CD8-positive, alpha-beta memory T cell (primary cell): ENCODE results near the gene UBIAD1. TPM values are rescaled to one million over a fixed set of nuclear protein-coding genes. Genes with fewer than 3 reads are reported as not detected.
A peak's percentile ranks its signal among the peaks of the same experiment; 100 is the strongest.

Source experiments
- CTCF ChIA-PET: fragments of 350-600 bp; sonication (Branson Sonifier 250); formaldehyde crosslinking; loops from one replicate; lab custom pipeline; 2021; ENCODE audit warnings: antibody characterized with exemption; lab: Charles Lee
- POLR2A ChIA-PET: fragments of 350-600 bp; sonication (Branson Sonifier 250); formaldehyde crosslinking; loops from one replicate; lab custom pipeline; 2021; ENCODE audit warnings: antibody characterized with exemption; lab: Charles Lee
- DNase-seq, 5 donors: peaks; one replicate each; pipeline versions ENCODE4 v3.0.0 to v3.0.0-alpha.2; 2020 to 2022; ENCODE audit warnings: mixed read lengths in 1 of 5
- H3K27ac ChIP-seq: one replicate; pipeline ENCODE4 v1.7.0; 2013; ENCODE audit warnings: low read depth, mild to moderate bottlenecking, low read length, moderate library complexity
- H3K27me3 ChIP-seq: 2 replicates; pipeline ENCODE4 v1.7.0; 2013; ENCODE audit warnings: low read length, mild to moderate bottlenecking; ENCODE audit not compliant: insufficient read depth, poor library complexity, severe bottlenecking
- H3K36me3 ChIP-seq: 2 replicates; pipeline ENCODE4 v1.7.0; 2013; ENCODE audit warnings: mild to moderate bottlenecking, low read length, moderate library complexity; ENCODE audit not compliant: insufficient read depth
- H3K4me1 ChIP-seq: 2 replicates; pipeline ENCODE4 v1.7.0; 2013; ENCODE audit warnings: mild to moderate bottlenecking, low read length, moderate library complexity; ENCODE audit not compliant: insufficient read depth
- H3K4me3 ChIP-seq: 2 replicates; pipeline ENCODE4 v1.7.0; 2013; ENCODE audit warnings: mild to moderate bottlenecking, low read length
- H3K9me3 ChIP-seq: 2 replicates; pipeline ENCODE4 v1.7.0; 2013; ENCODE audit warnings: mild to moderate bottlenecking, low read length
- H3K27ac Mint-ChIP-seq, 8 donors: one replicate each; pipeline ENCODE4 v1.8.0; 2020 to 2021; ENCODE audit warnings: mixed read lengths in 8 of 8, mild to moderate bottlenecking in 6 of 8, inconsistent platforms in 3 of 8, moderate library complexity in 3 of 8
- H3K27me3 Mint-ChIP-seq, 2 donors: one replicate each; pipeline ENCODE4 v1.8.0; 2020 to 2021; ENCODE audit warnings: mixed read lengths in 2 of 2, mild to moderate bottlenecking in 1 of 2, moderate library complexity in 1 of 2
- H3K36me3 Mint-ChIP-seq, 3 donors: one replicate each; pipeline ENCODE4 v1.8.0; 2020 to 2021; ENCODE audit warnings: mixed read lengths in 3 of 3, inconsistent platforms in 1 of 3, mild to moderate bottlenecking in 1 of 3
- H3K4me1 Mint-ChIP-seq, 3 donors: one replicate each; pipeline ENCODE4 v1.8.0; 2020 to 2021; ENCODE audit warnings: mixed read lengths in 3 of 3, inconsistent platforms in 1 of 3, mild to moderate bottlenecking in 1 of 3
- H3K4me3 Mint-ChIP-seq, 7 donors: one replicate each; pipeline ENCODE4 v1.8.0; 2020 to 2021; ENCODE audit warnings: mixed read lengths in 7 of 7, mild to moderate bottlenecking in 6 of 7, moderate library complexity in 4 of 7, inconsistent platforms in 2 of 7
- H3K9me3 Mint-ChIP-seq, 5 donors: one replicate each; pipeline ENCODE4 v1.8.0; 2020 to 2022; ENCODE audit warnings: mixed read lengths in 5 of 5, mild to moderate bottlenecking in 3 of 5, moderate library complexity in 2 of 5, inconsistent platforms in 1 of 5
- polyA plus RNA-seq: library from polyadenylated mRNA; unstranded; fragments of 300-500 nt; fragmentation: Illumina TruSeq; gene quantifications from one replicate; pipeline ENCODE4 v1.2.3, GENCODE V29; 2021
- total RNA-seq, 2 experiments: library from RNA; stranded (reverse); gene quantifications; one replicate each; pipeline ENCODE4 v1.2.3, GENCODE V29; 2021

The UBIAD1 gene
- total and polyA plus RNA-seq, 3 experiments from 2014 or later: 31.4 to 41.8 (median 35.7) TPM

DNA sequence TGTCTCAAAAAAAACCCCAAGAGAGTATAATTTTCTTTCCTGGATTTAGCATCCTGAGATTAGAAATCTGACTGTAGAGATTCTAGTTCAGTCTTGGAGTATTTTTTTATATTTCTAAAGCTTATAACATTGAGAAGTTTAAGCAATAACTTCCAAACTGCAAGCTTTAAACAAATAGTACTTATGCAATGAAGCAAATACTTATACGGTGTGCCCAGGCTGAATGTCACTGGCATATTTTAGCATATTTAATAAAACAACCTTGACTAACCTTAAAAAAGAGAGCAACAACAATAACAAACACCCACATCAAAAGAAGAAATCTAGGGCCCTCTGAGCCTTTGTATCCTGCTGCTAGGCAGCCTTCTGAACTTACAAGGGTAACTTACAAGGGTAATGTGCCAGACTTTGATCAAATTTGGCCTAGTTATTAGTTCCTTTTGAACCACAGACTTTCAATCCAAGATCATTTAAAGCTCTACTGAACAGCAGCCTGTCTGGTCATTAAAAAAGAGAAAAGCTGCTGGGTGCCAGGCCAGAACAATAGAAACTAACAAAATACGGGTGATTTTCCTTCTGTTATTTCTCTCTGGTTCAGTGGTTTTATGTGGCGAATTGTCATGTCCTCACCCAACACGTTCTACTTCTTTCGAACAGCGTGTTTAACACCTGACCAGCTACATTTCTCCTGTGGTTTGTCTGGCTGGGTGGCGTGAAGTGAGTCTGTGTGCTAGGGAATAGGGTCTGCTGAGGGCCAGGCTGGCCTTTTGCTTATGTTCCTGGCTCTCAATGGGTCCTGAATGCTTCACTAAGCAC is 26.9 kb upstream of the UBIAD1 start:
- Mint-ChIP-seq H3K27me3 (no peaks in the 10 kb centered on the region), H3K9me3 (no peaks in the 10 kb centered on the region), H3K4me1 (peaks cover 29 to 37% (median 33%) of the 10 kb centered on the region in 3 donors), H3K36me3 (peaks cover 12 to 73% (median 24%) of the 10 kb centered on the region in 3 donors), H3K4me3 (peak overlapping the region in 5 of 7 donors; percentile 18 to 79 (median 38)), H3K27ac (peak overlapping the region; percentile 77 to 100 (median 94))
- H3K4me3 ChIP-seq: no peak overlapping the region
- peak overlapping the region; percentile 3 for H3K27ac ChIP-seq
- H3K27me3 ChIP-seq: no peaks in the 10 kb centered on the region
- POLR2A ChIA-PET: no interaction called here
- no peaks in the 10 kb centered on the region for H3K9me3 ChIP-seq
- no peaks in the 10 kb centered on the region for H3K4me1 ChIP-seq
- peak in 1 of 5 donors; percentile 57 for DNase-seq
- CTCF ChIA-PET: interaction anchor here (0.9 to 2.0 kb wide), 5 partner anchors 10 to 399 kb away, joined by 3 to 6 read pairs (median 3); no protein-coding TSS in a partner anchor
- peaks cover 42% of the 10 kb centered on the region for H3K36me3 ChIP-seq

- ChIA-PET CTCF (no interaction called here), POLR2A (no interaction called here)
- H3K9me3 ChIP-seq: no peaks in the 10 kb centered on the region
- no peaks in the 10 kb centered on the region for H3K4me1 ChIP-seq
- Mint-ChIP-seq H3K27ac (peak overlapping the region in 7 of 8 donors; percentile 23 to 100 (median 92)), H3K36me3 (peaks cover 8 to 75% (median 27%) of the 10 kb centered on the region in 3 donors), H3K4me1 (peaks cover 25 to 32% (median 30%) of the 10 kb centered on the region in 3 donors), H3K4me3 (no peak overlapping the region), H3K9me3 (no peaks in the 10 kb centered on the region), H3K27me3 (no peaks in the 10 kb centered on the region)
- no peak overlapping the region for H3K4me3 ChIP-seq
- H3K36me3 ChIP-seq: peaks cover 41% of the 10 kb centered on the region
- no peak overlapping the region for H3K27ac ChIP-seq
- DNase-seq: no peak
- H3K27me3 ChIP-seq: no peaks in the 10 kb centered on the region
Measured at GRCh38 chr1:11248169-11248568, 24.8 kb upstream of the UBIAD1 start.

DNA sequence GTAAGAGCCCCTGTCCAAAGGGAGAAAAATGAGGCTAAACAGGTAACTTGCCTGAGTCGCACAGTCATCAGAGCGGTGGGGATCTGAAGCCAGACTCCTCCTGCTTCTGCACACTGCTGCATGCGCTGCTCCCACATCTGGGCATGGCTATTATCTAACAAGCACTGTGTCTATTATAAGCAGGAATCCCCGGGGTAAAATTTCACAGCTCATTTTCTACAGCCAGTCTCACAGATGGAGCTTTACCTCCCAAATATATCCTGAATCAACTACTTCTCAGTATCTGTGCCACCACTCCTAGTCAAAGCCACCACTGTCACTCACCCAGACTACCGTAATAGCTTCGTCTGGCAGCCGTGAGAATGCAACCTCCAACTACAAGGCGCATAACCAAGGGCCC is 20.5 kb upstream of the UBIAD1 start:
- Histone ChIP-seq H3K36me3 (peaks cover 59% of the 10 kb centered on the region), H3K27ac (no peak overlapping the region), H3K27me3 (no peaks in the 10 kb centered on the region), H3K4me3 (no peak overlapping the region), H3K4me1 (no peaks in the 10 kb centered on the region), H3K9me3 (no peaks in the 10 kb centered on the region)
- Mint-ChIP-seq H3K4me3 (no peak overlapping the region), H3K27ac (peak overlapping the region in 1 of 8 donors; percentile 58), H3K4me1 (peaks cover 3 to 10% (median 8%) of the 10 kb centered on the region in 3 donors), H3K27me3 (peaks cover 0 to 1% of the 10 kb centered on the region in 2 donors), H3K9me3 (no peaks in the 10 kb centered on the region), H3K36me3 (peaks cover 16 to 76% (median 26%) of the 10 kb centered on the region in 3 donors)
- CTCF ChIA-PET: interaction anchor here (1.6 to 2.6 kb wide), 3 partner anchors 9 to 412 kb away, joined by 4 to 12 read pairs (median 4); partner anchors contain the start of gene FBXO6
- no peak for DNase-seq
- POLR2A ChIA-PET: no interaction called here

DNA sequence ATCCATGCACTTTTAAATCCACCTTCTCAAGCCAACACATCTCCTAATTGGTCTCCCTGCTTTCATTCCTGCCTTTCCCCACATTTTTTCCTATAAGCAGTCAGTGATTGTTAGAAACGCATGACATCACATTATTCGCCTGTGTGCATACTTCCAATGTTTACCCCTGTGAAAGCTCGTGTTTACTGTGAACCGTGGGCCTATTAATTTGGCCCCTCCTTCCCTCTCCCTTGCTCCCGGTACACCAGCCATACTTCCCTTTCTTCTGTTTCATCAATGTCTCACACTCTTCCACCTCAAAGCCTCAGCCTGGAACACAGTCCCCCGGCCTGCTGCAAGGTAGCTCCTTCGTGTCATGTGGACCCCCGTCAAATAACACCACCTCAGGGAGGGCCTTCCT is 19.8 kb upstream of the UBIAD1 start:
- DNase-seq: no peak
- ChIA-PET CTCF (interaction anchor here (0.7 to 2.6 kb wide), 3 partner anchors 8 to 389 kb away, joined by 3 to 12 read pairs (median 4); no protein-coding TSS in a partner anchor), POLR2A (no interaction called here)
- peak overlapping the region in 3 of 8 donors; percentile 4 to 63 (median 33) for H3K27ac Mint-ChIP-seq
- H3K36me3 Mint-ChIP-seq: peaks cover 16 to 76% (median 30%) of the 10 kb centered on the region in 3 donors
- peaks cover 0 to 6% (median under 1%) of the 10 kb centered on the region in 3 donors for H3K4me1 Mint-ChIP-seq
- peaks cover 53% of the 10 kb centered on the region for H3K36me3 ChIP-seq
- H3K27me3 Mint-ChIP-seq: peaks cover 0 to 1% of the 10 kb centered on the region in 2 donors
- no peaks in the 10 kb centered on the region for H3K9me3 Mint-ChIP-seq
- H3K4me3 Mint-ChIP-seq: no peak overlapping the region
- H3K4me1 ChIP-seq: no peaks in the 10 kb centered on the region
- no peak overlapping the region for H3K27ac ChIP-seq
- H3K27me3 ChIP-seq: no peaks in the 10 kb centered on the region
- no peak overlapping the region for H3K4me3 ChIP-seq
- no peaks in the 10 kb centered on the region for H3K9me3 ChIP-seq

GRCh38 chr1:11256299-11256698 is 16.7 kb upstream of the UBIAD1 start:
- Histone ChIP-seq H3K27ac (no peak overlapping the region), H3K27me3 (no peaks in the 10 kb centered on the region), H3K4me1 (peaks cover 1% of the 10 kb centered on the region), H3K4me3 (no peak overlapping the region), H3K9me3 (no peaks in the 10 kb centered on the region), H3K36me3 (peaks cover 57% of the 10 kb centered on the region)
- DNase-seq: no peak
- peaks cover 2 to 17% (median 10%) of the 10 kb centered on the region in 3 donors for H3K4me1 Mint-ChIP-seq
- POLR2A ChIA-PET: no interaction called here
- peaks cover 0 to 1% of the 10 kb centered on the region in 2 donors for H3K27me3 Mint-ChIP-seq
- no peak overlapping the region for H3K27ac Mint-ChIP-seq
- H3K36me3 Mint-ChIP-seq: peaks cover 8 to 76% (median 23%) of the 10 kb centered on the region in 3 donors
- CTCF ChIA-PET: interaction anchor here (0.8 kb wide), 1 partner anchor 10 kb away, joined by 4 read pairs; no protein-coding TSS in a partner anchor
- H3K9me3 Mint-ChIP-seq: no peaks in the 10 kb centered on the region
- no peak overlapping the region for H3K4me3 Mint-ChIP-seq

DNA sequence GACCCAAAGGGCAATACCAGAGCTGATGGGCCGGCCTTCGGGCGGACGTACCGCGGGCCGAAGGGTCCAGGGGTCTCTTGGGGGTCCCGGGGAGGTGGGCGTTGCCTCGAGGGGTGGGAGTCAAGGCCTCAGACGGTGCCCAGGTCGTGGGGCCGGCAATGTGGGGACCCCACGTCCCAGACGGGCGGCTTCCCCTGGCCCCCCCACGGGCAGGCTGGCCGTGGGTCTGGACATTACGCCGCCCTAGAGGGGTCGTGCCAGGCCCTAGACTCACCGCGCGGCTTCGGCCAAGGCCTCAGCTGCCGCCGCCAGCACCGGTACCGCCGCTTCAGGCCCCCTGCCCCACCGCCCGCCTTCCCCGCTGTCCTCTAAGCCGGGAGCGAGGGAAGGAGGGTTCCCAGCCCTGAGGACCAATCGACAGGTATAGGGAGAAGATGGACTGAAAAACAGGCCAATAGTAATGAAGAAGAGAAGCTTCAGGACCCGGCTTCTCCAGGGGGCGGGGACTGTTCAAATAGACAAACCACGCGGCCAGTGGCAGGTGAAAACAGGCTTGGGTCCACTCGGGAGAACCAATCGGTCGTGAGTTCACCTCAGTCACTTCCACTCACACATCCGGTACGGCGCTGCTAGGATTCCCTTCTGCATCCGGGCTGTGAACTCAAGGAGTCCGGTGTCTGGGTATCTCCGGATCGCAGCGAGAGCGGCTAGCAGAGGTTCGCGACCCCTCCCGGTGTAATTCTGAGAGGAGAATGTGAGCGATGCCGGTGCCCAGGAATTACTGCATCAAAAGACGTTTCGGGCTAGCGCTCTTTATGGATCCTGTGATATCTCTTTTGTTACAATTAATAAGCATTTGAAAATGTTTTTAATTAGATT is 10.6 kb upstream of the UBIAD1 start, which contains the start of gene MTOR:
Gene MTOR (minus strand): TSS at position 381 of the 879 bp plus-strand sequence. CDS start 3,142 bp downstream, outside the sequence.
- Mint-ChIP-seq H3K9me3 (no peaks in the 10 kb centered on the region), H3K27me3 (no peaks in the 10 kb centered on the region), H3K4me1 (peaks cover 14 to 29% (median 23%) of the 10 kb centered on the region in 3 donors), H3K36me3 (peaks cover 0 to 27% (median 8%) of the 10 kb centered on the region in 3 donors), H3K4me3 (peak within 1 kb of the TSS; percentile 83 to 94 (median 91)), H3K27ac (peak within 1 kb of the TSS; percentile 51 to 98 (median 92))
- Histone ChIP-seq H3K9me3 (no peaks in the 10 kb centered on the region), H3K4me1 (peaks cover 15% of the 10 kb centered on the region), H3K27ac (peak within 1 kb of the TSS; percentile 76), H3K27me3 (no peaks in the 10 kb centered on the region), H3K4me3 (peak within 1 kb of the TSS; percentile 92), H3K36me3 (peaks cover 9% of the 10 kb centered on the region)
- CTCF ChIA-PET: interaction anchor here (1.0 to 2.8 kb wide), 6 partner anchors 10 to 457 kb away, joined by 3 to 9 read pairs (median 3); partner anchors contain the start of gene UBIAD1
- POLR2A ChIA-PET: interaction anchor here (1.2 to 3.8 kb wide), 3 partner anchors 11 to 468 kb away, joined by 3 to 23 read pairs (median 4); partner anchors contain the start of genes SRM and UBIAD1
- DNase-seq: peak; percentile 93 to 98 (median 97)

- Mint-ChIP-seq H3K27me3 (peaks cover 0 to 1% of the 10 kb centered on the region in 2 donors), H3K36me3 (peaks cover 0 to 3% (median 0%) of the 10 kb centered on the region in 3 donors), H3K4me1 (peaks cover 10 to 11% (median 10%) of the 10 kb centered on the region in 3 donors), H3K4me3 (peak overlapping the region in 1 of 7 donors; percentile 48), H3K9me3 (no peaks in the 10 kb centered on the region), H3K27ac (no peak overlapping the region)
- POLR2A ChIA-PET: no interaction called here
- no peaks in the 10 kb centered on the region for H3K36me3 ChIP-seq
- no peaks in the 10 kb centered on the region for H3K9me3 ChIP-seq
- CTCF ChIA-PET: interaction anchor here (0.9 kb wide), 1 partner anchor 229 kb away, joined by 3 read pairs; no protein-coding TSS in a partner anchor
- no peak for DNase-seq
- no peak overlapping the region for H3K4me3 ChIP-seq
- H3K27ac ChIP-seq: no peak overlapping the region
- no peaks in the 10 kb centered on the region for H3K27me3 ChIP-seq
- H3K4me1 ChIP-seq: peaks cover 12% of the 10 kb centered on the region
Measured at GRCh38 chr1:11266268-11267074, 6.5 kb upstream of the UBIAD1 start.
